SW 1271 (cell line): ENCODE measurements around the gene RPA3.
A peak's percentile ranks its signal among the peaks of the same experiment; 100 is the strongest.
"Not testable (repeated sequence)": the region's sequence is repeated elsewhere in the genome, so short reads cannot be mapped to it uniquely, and the experiment has no call there.

Experiments
- DNase-seq, 2 experiments: peaks; one replicate each; lab custom pipeline; 2025; lab: John Stamatoyannopoulos, UW

Gene RPA3

DNA sequence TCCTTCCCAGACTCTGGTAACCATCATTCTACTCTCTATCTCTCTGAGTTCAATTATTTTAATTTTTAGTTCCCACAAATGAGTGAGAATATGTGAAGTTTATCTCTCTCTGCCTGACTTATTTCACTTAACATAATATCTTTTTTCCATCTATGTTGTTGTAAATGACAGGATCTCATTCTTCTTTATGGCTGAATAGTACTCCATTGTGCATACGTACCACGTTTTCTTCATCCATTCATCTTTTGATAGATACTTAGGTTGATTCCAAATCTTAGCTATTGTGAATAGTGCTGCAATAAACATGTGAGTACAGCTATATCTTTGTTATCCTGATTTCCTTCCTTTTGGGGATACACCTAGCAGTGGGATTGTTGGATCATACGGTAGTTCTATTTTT, 23.9 kb downstream of the RPA3 start:
- DNase-seq: no peak

DNA sequence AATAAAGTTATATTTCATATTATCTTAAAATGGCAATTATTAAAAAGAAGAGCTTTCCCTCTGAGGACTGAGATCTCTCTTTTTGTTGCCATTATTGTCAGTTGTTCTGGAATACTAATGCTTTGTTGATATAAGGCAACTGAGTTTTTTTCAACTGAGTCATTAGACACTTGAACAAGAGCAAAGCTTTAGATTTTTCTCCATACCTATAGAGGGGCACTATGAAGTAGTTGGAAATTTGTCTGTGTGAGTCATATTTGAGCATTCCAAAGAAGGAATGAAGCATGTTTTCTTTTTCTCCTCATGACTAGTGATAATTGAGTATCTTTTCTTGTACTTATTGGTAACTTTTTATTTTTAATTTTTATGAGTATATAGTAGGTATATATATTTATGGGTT, 24.5 kb downstream of the RPA3 start:
- peak; percentile 59 to 88 for DNase-seq

DNA sequence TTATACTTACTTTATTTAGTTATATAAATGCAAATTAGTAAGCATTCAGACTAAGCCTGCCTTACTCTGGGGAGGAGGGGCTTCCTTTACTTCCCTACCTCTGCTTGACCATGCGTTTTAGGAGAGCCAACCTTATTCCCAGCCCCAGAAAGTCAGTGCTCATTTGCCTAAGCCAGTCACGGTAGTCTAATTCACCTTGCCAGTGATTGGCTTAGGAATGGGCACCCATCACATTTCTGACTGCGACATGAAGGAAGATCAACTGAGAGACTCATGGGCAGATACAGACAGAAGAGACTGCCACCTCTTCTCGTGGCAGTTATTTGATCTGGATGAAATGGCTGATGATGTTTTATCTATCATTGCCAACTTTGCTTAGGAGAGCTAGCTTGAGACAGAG, 29.5 kb downstream of the RPA3 start:
- no peak for DNase-seq

DNA sequence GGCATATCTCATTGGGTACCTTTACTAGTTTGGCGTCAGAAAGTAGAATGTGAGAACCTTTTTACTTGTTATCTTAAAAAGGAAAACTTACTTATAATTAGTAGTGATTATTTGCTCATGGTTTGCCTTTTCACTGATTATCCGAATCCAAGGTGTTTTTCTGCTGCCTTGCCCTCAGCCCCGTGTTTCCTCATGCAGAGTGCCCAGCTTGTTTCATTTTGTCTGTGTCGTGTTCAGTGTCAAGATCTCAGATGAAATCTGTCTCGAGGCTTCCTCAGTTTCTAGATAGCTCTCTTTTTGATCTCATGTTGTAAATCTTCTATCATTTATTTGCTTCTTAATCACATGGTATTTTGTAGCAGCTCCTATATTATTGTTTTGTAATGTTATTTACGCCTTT, 30.1 kb downstream of the RPA3 start:
- no peak for DNase-seq

DNA sequence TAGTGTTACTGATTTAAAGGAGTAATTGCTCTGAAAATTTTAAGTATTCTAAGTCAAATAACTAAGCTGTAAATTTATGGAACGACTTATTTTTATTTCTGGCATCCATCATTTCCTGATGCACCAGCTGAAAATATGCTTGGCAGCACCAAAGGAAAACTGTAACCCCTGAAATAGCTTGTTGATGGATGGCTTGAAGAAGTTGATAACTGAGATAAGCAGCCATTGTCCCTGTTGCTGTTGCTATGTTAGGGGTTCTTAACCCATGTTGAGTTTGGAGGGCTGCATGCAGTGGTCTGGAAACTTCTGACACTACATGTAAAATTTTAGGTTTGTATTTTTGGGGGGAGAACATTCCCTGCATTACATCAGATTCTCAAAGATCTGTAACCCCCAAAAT, 30.6 kb downstream of the RPA3 start:
- no peak for DNase-seq

GRCh38 chr7:7686811-7687508, 31.4 kb downstream of the RPA3 start:
- DNase-seq: no peak

DNA sequence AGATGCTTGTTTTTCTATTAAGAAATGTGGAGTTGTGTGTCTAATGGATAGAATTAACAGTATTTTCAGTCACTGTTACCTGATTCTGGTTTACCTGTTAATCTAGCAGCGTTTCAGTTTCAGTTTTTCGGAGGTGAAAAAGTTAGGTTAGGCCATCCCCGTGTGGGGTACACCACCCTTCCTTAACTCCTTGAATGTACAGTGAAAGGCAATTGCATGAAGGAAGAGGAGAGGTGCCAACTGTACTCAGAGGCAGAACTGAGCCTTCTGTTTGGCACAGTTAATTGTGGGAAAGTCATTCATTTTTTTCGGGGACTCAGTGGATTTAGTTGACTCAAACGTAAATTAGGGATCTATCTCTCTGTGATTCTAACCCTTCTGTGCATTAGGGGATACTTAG, 35.5 kb downstream of the RPA3 start:
- no peak for DNase-seq

DNA sequence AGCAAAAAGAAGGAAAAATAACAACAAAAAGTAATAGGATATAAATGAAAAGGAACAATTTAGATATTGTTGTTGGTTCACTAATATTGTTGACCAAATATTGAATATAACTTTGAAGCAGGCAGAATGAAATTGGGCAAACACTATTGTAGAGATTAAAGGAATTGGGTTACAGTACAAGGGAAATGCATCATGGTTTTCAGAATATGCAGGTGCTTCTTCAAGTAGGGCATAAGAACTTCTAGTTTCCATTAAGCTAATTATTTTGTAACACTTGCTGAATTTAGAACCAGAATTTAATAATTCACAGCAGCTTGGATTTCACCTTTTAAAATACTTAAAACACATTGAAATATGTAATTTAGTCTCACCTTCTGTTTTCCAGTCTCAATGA, 36.5 kb downstream of the RPA3 start:
- no peak for DNase-seq

GRCh38 chr7:7681191-7681935, 37.0 kb downstream of the RPA3 start:
- DNase-seq: peak in 1 of 2 experiments; percentile 65

- DNase-seq: not testable (repeated sequence)
Measured at GRCh38 chr7:7679640-7680039, 38.8 kb downstream of the RPA3 start.

GRCh38 chr7:7675686-7676085, 42.7 kb downstream of the RPA3 start:
- DNase-seq: no peak

DNA sequence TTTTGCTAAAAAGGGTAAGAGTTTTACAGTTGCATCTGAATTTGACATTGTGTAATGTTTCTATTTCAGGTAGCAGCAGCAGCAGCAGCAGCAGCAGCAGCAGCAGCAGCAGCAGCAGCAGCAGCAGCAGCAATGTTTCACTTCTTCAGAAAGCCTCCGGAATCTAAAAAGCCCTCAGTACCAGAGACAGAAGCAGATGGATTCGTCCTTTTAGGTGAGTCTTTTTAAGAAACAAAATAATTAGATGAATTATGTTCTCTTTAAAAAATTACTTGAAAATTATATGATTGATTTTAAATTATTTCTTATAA, 45.2 kb downstream of the RPA3 start:
- no peak for DNase-seq

DNA sequence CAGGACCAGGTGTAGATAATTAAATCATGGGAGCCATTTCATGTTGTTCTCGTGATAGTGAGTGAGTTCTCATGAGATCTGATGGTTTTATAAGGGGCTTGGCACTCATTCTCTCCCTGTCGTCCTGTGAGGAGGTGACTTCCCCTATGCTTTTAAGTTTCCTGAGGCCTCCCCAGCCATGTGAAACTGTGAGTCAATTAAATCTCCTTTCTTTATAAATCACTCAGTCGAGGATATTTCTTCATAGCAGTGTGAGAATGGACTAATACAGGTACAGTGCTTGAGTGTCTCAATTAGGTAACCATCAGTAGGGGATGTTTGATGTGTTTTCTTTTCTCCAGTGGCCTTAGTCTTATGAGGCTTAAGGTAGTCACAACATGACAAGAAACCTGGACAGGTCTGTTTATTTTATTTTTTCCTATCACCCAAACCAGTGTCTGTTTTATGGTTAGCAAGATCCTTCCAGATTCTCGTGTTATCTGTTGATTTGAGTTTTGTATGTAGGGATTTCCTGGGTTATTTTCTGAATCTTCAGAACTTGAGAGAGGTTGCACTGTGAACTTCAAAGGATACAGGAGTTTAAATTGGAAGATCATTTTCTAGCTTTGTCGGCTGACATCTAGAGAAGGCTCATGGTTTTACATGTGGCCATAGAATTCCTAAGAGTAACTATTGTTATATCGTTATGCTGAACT, 45.7 kb downstream of the RPA3 start:
- DNase-seq: no peak

DNA sequence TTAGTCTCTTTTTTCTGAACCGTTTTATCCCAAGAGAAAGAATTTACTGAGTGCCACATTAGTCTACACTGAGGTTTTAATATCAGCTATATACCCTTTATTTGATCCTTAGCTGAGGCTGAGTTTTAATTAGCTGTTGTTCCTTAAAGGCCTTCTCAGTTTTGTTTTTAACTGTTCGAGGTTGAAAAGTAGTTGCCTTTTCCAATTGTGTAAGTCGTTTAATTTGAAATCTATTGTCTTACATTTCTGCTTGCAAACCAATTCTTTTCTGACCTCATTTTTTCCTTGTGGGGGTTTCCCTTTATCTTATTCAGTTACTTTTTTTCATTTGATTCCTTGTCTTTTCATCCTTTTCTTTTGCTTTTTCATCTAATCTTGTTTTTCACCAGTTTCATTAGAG, 47.0 kb downstream of the RPA3 start:
- DNase-seq: no peak

DNA sequence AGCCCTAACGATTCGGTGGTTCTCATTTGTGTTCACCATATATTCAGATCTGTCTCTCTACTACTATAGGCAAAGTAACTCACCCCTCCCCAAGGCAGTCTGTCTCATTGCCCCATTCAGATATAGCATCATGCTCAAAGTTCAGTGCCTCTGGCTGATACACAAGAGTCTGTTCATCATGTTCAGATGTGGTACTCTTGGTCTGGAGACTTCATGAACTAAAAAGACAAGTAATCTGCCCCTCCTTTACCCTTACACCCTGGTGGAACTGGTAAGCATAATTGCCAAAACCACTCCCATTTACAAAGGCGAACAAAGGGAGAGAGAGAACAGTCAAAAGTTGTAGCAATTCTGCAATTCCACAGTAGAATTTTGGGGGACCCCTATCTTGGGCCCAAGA, 47.9 kb downstream of the RPA3 start:
- no peak for DNase-seq

GRCh38 chr7:7668706-7669105, 49.7 kb downstream of the RPA3 start:
- DNase-seq: no peak

GRCh38 chr7:7667187-7667586, 51.2 kb downstream of the RPA3 start:
- DNase-seq: no peak

DNA sequence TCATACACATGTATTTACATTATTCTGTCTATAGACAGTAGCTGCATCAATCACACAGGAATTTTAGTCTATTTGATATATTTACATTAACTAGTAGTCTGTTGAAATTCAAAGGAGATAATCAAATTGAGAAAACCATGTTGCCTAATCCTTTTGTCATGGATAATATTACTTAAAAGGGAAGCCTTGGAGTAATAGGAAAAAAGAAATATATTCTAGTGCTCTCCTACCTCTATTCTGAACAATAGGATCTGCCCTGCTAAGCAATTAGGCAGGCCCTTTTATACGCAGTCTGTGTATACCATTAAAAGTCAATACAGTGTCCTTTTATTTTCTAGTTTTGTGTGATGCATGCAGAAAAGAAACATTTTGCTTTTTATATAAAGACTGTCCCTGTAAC, 53.4 kb downstream of the RPA3 start:
- no peak for DNase-seq

- DNase-seq: no peak
Measured at GRCh38 chr7:7664291-7664690, 54.1 kb downstream of the RPA3 start.

DNA sequence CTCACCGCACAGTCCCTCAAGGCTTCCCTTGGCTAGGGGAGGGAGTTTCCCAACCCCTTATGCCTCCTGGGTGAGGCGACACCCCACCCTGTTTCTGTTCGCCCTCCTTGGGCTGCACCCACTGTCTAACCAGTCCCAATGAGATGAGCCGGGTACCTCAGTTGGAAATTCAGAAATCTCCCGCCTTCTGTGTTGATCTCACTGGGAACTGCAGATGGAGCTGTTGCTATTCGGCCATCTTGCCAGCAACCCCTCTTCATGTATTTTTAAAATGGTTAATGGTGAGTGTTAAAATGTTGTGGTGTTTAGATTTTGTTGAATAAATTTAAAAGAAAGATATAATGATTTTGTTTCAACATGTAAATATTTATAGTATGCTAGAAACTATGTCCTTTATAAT, 55.9 kb downstream of the RPA3 start:
- DNase-seq: peak in 1 of 2 experiments; percentile 12

DNA sequence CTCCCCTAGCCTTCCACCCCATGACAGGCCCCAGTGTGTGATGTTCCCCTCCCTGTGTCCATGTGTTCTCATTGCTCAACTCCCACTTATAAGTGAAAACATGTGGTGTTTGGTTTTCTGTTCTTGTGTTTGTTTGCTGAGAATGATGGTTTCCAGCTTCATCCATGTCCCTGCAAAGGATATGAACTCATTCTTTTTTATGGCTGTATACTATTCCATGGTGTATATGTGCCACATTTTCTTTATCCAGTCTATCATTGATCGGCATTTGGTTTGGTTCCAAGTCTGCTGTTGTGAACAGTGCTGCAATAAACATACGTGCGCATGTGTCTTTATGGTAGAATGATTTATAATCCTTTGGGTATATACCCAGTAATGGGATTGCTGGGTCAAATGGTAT, 61.9 kb downstream of the RPA3 start:
- not testable (repeated sequence) for DNase-seq

- DNase-seq: no peak
Measured at GRCh38 chr7:7654964-7655715, 63.3 kb downstream of the RPA3 start.
